NCI-H2227 (cell line): ENCODE data around the gene CERKL.
"Not testable (repeated sequence)": the region's sequence is repeated elsewhere in the genome, so short reads cannot be mapped to it uniquely, and the experiment has no call there.

Experiments used
- DNase-seq: peaks from one replicate; lab custom pipeline; 2025; ENCODE audit not compliant: unreplicated experiment; lab: John Stamatoyannopoulos, UW

Gene CERKL, protein sequence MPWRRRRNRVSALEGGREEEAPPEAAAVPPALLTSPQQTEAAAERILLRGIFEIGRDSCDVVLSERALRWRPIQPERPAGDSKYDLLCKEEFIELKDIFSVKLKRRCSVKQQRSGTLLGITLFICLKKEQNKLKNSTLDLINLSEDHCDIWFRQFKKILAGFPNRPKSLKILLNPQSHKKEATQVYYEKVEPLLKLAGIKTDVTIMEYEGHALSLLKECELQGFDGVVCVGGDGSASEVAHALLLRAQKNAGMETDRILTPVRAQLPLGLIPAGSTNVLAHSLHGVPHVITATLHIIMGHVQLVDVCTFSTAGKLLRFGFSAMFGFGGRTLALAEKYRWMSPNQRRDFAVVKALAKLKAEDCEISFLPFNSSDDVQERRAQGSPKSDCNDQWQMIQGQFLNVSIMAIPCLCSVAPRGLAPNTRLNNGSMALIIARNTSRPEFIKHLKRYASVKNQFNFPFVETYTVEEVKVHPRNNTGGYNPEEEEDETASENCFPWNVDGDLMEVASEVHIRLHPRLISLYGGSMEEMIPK

GRCh38 chr2:181656450-181657291, at the start of gene CERKL:
Gene CERKL (minus strand): TSS chr2:181657105. CDS start chr2:181657006, 99 bp downstream.
- DNase-seq: peak; percentile 71

GRCh38 chr2:181702519-181702918, 45.6 kb upstream of the CERKL start:
- DNase-seq: not testable (repeated sequence)

- no peak for DNase-seq
Observed at GRCh38 chr2:181698223-181698622, 41.3 kb upstream of the CERKL start.

DNA sequence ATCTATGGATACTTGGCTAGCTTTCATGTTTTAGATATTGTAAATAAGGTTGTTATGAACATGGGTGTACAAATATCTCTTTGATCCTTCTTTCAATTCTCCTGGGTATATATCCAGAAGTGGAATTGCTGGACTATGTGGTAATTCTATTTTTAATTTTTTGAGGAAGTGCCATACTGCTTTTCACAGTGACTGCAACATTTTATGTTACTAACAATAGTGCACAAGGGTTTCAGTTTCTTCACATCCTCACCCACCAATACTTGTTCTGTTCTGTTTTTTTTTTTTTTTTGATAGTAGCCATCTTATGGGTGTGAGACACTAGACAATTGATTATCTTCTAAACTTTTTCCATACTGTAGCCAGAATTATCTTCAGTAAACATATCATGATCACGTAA, 40.7 kb upstream of the CERKL start:
- DNase-seq: no peak

DNA sequence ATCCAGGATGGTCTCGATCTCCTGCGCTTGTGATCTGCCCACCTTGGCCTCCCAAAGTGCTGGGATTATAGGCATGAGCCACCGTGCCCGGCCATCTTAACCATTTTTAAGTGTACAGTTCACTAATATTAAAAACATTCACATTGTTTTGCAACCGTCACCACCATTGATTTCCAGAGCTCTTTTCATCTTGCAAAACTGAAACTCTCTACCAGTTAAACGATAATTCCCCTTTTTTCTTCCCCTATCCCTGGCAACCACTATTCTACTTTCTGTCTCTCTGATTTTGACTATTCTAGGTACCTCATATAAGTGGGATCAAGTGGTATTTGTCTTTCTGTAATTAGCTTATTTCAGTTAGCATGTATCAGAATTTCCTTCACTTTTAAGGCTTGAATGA, 40.2 kb upstream of the CERKL start:
- DNase-seq: no peak

GRCh38 chr2:181694271-181694670, 37.4 kb upstream of the CERKL start:
- DNase-seq: no peak

DNA sequence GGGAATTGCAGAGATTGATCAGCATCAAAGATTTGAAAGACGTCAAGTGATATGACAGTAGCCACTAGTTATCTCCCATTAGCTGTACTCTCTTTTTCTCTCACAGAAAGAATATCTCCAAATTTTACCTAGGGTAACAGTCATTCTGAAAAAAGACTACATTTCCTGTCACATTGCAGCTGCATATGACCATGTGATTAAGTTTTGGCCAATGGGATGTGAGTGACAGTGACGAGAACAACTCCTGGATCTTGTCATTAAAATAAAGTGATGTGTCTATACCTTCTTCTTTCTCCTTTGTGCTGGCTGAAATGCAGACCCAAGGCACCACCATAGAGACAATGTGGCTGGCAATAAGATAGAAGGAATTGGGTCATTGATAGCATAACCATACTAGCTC, 34.0 kb upstream of the CERKL start:
- DNase-seq: no peak

DNA sequence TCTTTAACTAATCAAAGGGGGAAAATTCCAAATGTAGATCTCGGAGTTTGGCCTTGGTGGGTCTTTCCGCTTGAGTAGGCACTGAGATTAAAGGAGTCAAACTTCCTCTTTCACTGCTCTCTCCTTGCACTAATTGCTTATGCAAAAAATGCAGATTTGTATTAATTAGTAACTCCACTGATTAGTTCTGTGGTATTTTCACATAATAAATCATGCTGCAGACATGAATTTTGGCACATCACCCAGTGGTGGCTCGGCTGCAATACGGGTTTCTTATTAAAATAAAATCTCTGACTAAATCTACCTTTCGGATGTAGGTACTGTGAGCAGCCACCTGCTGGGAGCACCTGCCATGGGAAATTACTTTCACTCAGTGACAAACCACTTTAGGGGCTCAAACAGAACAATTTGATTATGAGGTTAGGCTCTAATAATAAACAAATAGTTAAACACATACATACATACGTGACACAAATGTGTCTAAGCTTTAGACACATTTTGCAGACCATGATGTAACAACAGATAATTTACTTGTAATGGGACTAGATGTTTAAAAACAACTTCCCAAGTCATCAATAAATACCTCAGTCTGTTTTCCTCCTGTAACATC, 29.8 kb upstream of the CERKL start:
- peak; percentile 11 for DNase-seq

- DNase-seq: no peak
Observed at GRCh38 chr2:181685150-181685688, 28.3 kb upstream of the CERKL start.

DNA sequence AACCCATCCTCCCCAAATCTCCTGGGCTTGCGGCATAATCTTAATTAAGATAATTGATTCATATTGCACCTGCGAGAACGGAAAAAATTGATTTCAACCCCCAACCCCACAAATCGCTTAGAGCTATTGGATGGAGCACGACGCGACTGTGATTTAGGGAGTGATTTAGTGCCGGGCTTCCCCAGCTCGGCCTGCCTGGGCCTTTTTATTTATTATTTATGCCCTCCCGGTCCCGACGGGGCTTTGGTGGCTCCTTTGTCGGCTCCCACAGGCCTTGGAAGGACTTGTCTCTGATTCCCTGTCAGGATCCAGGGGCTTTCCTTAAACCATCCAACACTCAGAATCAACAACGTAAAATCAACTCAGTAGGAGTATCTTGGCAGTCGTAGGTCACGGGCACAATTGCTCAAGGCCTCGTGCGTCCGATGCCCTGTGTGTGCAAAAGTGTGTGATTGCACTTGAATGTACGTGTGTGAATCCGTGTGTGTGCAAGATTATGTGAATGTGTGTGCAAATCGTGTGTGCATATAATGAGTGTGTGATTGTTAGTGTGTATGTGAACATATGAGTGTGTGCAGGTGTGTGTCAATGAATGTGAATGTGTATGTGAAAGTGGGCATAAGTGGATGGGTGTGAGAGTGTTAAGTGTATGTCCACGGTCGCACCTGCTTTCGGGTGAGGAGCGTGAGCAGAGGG, 27.7 kb upstream of the CERKL start:
- no peak for DNase-seq

DNA sequence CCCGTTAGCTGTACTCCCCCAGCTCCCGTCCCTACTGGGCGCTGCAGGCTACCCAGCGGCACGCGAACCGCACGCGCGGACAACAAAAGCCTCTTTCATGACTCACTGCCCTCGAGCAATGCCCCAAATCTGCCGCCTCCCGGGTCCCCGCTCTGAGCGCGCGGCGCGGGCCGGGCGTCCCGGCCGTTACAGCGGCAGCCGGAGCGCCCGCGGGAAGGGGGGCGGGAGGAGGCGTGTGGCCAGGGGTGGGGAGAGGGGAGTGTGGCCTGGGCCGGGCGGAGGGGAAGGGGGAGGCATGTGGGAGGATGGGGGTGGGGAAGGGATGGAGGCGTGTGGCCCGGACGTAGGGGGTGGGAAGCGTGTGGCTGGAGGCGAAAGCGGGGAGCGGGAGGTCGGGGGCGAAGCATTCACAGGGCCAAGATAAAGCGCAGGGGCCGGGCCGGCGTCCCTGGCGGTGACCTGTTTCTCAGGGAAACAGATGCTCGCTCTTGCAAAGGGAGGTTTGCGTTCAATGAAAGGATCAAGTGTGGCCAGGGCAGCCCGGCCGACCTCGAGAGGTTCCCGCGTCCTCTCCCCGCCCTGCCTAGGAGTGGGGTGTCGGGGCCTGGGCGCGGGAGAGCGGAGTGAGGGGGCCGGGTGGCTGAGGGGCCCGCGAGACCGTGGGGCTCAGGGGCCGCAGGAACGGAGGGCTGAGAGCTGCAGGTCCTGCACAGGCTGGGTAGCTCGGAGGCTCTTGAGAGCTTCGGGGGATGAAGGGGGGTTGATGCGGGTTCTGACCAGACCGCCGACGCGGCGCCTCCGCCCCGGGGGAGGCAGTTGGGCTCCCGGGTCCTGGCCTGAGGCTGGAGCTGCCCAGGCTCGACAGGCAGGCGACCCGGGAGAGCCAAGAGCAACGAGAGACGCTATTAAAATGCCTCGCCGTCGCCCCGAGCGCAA, 26.9 kb upstream of the CERKL start:
- peak; percentile 35 for DNase-seq

- DNase-seq: no peak
Observed at GRCh38 chr2:181682795-181683517, 26.1 kb upstream of the CERKL start.

GRCh38 chr2:181682026-181682789, 25.3 kb upstream of the CERKL start:
- DNase-seq: no peak

GRCh38 chr2:181680937-181681811, 24.3 kb upstream of the CERKL start:
- DNase-seq: no peak

GRCh38 chr2:181680055-181680936, 23.4 kb upstream of the CERKL start, which contains the start of gene NEUROD1:
Gene NEUROD1 (minus strand): TSS chr2:181680517. CDS start chr2:181678860, 1,657 bp downstream.
- peak; percentile 97 for DNase-seq

- DNase-seq: peak; percentile 71
Observed at GRCh38 chr2:181679544-181679979, 22.7 kb upstream of the CERKL start.
